Activated naive CD8-positive, alpha-beta T cell treated with anti-CD3 and anti-CD28 coated beads, Interleukin-2, amount 50 U/mL, for 24 hours (primary cell): Measurements from ENCODE around the gene TVP23A.
"Not testable (repeated sequence)": the region's sequence is repeated elsewhere in the genome, so short reads cannot be mapped to it uniquely, and the experiment has no call there.

Source experiments
- ATAC-seq: fragments of 150-1000 bp; cut with Tn5 transposase; one replicate; pipeline ENCODE4 v1.10.0; 2021
- DNase-seq: peaks from one replicate; pipeline ENCODE4 v3.0.0; 2021
- H3K27ac Mint-ChIP-seq: one replicate; pipeline ENCODE4 v1.8.0; 2021; ENCODE audit warnings: mild to moderate bottlenecking, mixed read lengths
- H3K27me3 Mint-ChIP-seq: one replicate; pipeline ENCODE4 v1.8.0; 2021; ENCODE audit warnings: mixed read lengths
- H3K36me3 Mint-ChIP-seq: one replicate; pipeline ENCODE4 v1.8.0; 2021; ENCODE audit warnings: low read depth, mixed read lengths
- H3K4me1 Mint-ChIP-seq: one replicate; pipeline ENCODE4 v1.8.0; 2021; ENCODE audit warnings: mixed read lengths
- H3K4me3 Mint-ChIP-seq: one replicate; pipeline ENCODE4 v1.8.0; 2021; ENCODE audit warnings: mild to moderate bottlenecking, moderate library complexity, mixed read lengths
- H3K9me3 Mint-ChIP-seq: one replicate; pipeline ENCODE4 v1.8.0; 2021; ENCODE audit warnings: mixed read lengths

The TVP23A gene

DNA sequence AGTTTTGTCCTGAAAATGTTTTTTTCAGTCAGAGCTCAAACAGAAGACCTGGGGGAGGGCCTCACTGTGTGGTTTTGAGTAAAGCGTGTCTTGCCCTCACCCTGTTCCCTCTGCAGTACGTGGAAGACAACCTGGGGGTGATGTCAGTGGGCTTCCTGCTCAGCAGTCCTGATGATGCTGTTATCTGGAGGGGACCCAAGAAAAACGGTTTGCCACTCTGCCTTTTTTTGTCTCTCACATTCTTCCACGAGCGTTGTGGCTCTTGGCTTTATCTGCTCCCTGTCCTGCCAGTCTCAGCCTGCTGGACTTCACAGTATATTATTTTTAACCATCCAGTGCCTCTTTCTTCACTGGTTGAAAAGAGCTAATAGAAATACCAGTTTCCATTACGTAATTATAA lies 62.0 kb downstream of the TVP23A start:
- Mint-ChIP-seq H3K36me3 (peaks cover 36% of the 10 kb centered on the region), H3K27ac (no peak overlapping the region), H3K4me3 (no peak overlapping the region), H3K4me1 (peaks cover 19% of the 10 kb centered on the region), H3K9me3 (no peaks in the 10 kb centered on the region), H3K27me3 (no peaks in the 10 kb centered on the region)
- ATAC-seq: no peak
- DNase-seq: no peak

GRCh38 chr16:10754941-10755340 lies 63.7 kb downstream of the TVP23A start:
- Mint-ChIP-seq H3K36me3 (peaks cover 35% of the 10 kb centered on the region), H3K4me3 (no peak overlapping the region), H3K9me3 (no peaks in the 10 kb centered on the region), H3K4me1 (peaks cover 29% of the 10 kb centered on the region), H3K27ac (peak overlapping the region; percentile 38), H3K27me3 (no peaks in the 10 kb centered on the region)
- DNase-seq: no peak
- peak; percentile 53 for ATAC-seq

- Mint-ChIP-seq H3K36me3 (peaks cover 33% of the 10 kb centered on the region), H3K27ac (no peak overlapping the region), H3K4me3 (no peak overlapping the region), H3K27me3 (no peaks in the 10 kb centered on the region), H3K9me3 (no peaks in the 10 kb centered on the region), H3K4me1 (peaks cover 37% of the 10 kb centered on the region)
- no peak for DNase-seq
- ATAC-seq: no peak
Observed at GRCh38 chr16:10753670-10754069, 64.9 kb downstream of the TVP23A start.

- Mint-ChIP-seq H3K4me1 (peaks cover 40% of the 10 kb centered on the region), H3K9me3 (no peaks in the 10 kb centered on the region), H3K4me3 (no peak overlapping the region), H3K27me3 (no peaks in the 10 kb centered on the region), H3K27ac (peak overlapping the region; percentile 14), H3K36me3 (peaks cover 33% of the 10 kb centered on the region)
- DNase-seq (no peak), ATAC-seq (no peak)
Observed at GRCh38 chr16:10752843-10753523, 65.6 kb downstream of the TVP23A start.

DNA sequence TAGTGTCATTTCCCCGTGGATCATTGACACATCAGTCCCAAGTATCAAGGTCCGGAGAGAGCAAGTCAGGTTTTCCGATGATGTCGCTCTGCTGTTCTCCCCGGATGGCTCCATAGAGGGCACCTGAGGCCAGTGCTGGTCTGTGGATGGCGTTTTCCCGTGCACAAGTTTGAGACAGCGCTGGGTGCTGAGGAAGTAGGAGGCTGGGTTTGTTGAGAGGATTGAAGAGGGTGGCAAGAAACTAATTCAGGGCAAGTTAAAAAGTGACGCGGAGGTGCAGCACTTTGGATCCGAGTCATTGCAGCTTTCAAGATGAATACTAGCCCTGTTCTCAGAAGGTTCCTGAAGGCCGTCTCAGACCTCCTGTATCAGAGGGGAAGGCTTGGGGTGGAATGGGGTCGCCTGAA lies 67.3 kb downstream of the TVP23A start:
- Mint-ChIP-seq H3K27ac (peak overlapping the region; percentile 3), H3K27me3 (no peaks in the 10 kb centered on the region), H3K4me1 (peaks cover 42% of the 10 kb centered on the region), H3K4me3 (no peak overlapping the region), H3K9me3 (no peaks in the 10 kb centered on the region), H3K36me3 (peaks cover 26% of the 10 kb centered on the region)
- peak; percentile 16 for ATAC-seq
- no peak for DNase-seq

DNA sequence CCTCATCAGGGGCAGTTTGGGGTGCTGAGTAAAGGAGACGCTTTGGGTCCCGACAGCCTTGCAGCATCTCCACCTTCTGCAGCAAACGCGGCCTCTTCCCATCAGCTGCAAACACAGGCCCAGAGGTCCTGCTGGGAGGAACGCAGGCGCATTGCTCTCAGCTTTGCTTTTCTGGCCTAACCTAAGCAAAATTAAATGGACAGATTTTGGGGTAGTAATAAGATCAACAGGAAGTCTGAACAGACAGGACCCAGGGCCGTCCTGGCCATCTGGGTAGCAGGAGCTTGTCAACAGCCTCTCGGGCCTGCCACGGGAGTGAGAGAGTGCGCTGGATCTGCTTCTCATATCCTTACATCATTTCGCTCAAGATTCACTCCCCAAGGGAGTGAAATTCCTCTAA lies 67.8 kb downstream of the TVP23A start:
- ATAC-seq (no peak), DNase-seq (no peak)
- no peaks in the 10 kb centered on the region for H3K9me3 Mint-ChIP-seq
- peaks cover 43% of the 10 kb centered on the region for H3K4me1 Mint-ChIP-seq
- peaks cover 27% of the 10 kb centered on the region for H3K36me3 Mint-ChIP-seq
- H3K27me3 Mint-ChIP-seq: no peaks in the 10 kb centered on the region
- no peak overlapping the region for H3K4me3 Mint-ChIP-seq
- peak overlapping the region; percentile 3 for H3K27ac Mint-ChIP-seq

- H3K4me1 Mint-ChIP-seq: peaks cover 42% of the 10 kb centered on the region
- H3K36me3 Mint-ChIP-seq: peaks cover 24% of the 10 kb centered on the region
- peak overlapping the region; percentile 15 for H3K4me3 Mint-ChIP-seq
- no peak for DNase-seq
- no peaks in the 10 kb centered on the region for H3K9me3 Mint-ChIP-seq
- peaks cover 2% of the 10 kb centered on the region for H3K27me3 Mint-ChIP-seq
- no peak overlapping the region for H3K27ac Mint-ChIP-seq
- ATAC-seq: no peak
Observed at GRCh38 chr16:10745841-10746240, 72.8 kb downstream of the TVP23A start.

DNA sequence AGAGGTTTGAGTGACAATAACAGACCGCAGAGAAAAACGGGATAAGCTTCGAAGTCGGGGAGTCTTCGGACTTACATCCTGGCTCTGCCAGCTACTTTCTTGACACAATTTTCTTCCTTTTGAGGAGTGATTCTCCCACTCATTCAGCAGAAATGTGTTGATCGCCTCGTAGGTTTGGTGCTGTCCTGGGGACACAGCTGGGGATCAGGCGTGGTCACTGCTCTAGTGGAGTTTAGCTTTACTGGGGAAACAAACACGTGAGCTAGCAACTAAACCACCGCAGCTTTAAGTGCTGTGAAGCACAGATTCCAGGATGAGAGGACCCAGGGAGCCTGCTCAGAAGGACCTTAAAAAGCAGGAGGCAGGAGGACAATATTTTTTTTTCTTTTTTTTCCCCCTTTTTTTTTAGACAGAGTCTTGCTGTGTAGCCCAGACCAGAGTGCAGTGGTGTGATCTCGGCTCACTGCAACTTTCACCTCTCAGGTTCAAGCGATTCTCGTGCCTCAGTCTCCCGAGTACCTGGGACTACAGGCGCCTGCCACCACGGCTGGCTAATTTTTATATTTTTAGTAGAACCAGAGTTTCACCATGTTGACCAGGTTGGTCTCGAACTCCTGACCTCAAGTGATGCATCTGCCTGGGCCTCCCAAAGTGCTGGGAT lies 74.1 kb downstream of the TVP23A start:
- H3K36me3 Mint-ChIP-seq: peaks cover 20% of the 10 kb centered on the region
- peak overlapping the region; percentile 88 for H3K4me3 Mint-ChIP-seq
- peak overlapping the region; percentile 97 for H3K27ac Mint-ChIP-seq
- DNase-seq (no peak), ATAC-seq (no peak)
- H3K4me1 Mint-ChIP-seq: peaks cover 46% of the 10 kb centered on the region
- H3K27me3 Mint-ChIP-seq: peaks cover 2% of the 10 kb centered on the region
- H3K9me3 Mint-ChIP-seq: no peaks in the 10 kb centered on the region

GRCh38 chr16:10743610-10744369 lies 74.8 kb downstream of the TVP23A start, which contains the start of gene NUBP1:
Gene NUBP1, plus strand, starts transcription at chr16:10743842. Its CDS starts 22 bp downstream, at chr16:10743864.
- peaks cover 2% of the 10 kb centered on the region for H3K27me3 Mint-ChIP-seq
- ATAC-seq (peak; percentile 89), DNase-seq (peak; percentile 99)
- H3K27ac Mint-ChIP-seq: peak within 1 kb of the TSS; percentile 97
- H3K36me3 Mint-ChIP-seq: peaks cover 15% of the 10 kb centered on the region
- peak within 1 kb of the TSS; percentile 88 for H3K4me3 Mint-ChIP-seq
- no peaks in the 10 kb centered on the region for H3K9me3 Mint-ChIP-seq
- H3K4me1 Mint-ChIP-seq: peaks cover 43% of the 10 kb centered on the region

- no peak for ATAC-seq
- H3K4me3 Mint-ChIP-seq: peak overlapping the region; percentile 88
- H3K27ac Mint-ChIP-seq: peak overlapping the region; percentile 97
- no peak for DNase-seq
- H3K9me3 Mint-ChIP-seq: no peaks in the 10 kb centered on the region
- H3K36me3 Mint-ChIP-seq: peaks cover 11% of the 10 kb centered on the region
- peaks cover 2% of the 10 kb centered on the region for H3K27me3 Mint-ChIP-seq
- H3K4me1 Mint-ChIP-seq: peaks cover 45% of the 10 kb centered on the region
Observed at GRCh38 chr16:10743227-10743609, 75.4 kb downstream of the TVP23A start.

GRCh38 chr16:10741844-10742243 lies 76.8 kb downstream of the TVP23A start:
- Mint-ChIP-seq H3K36me3 (peaks cover 9% of the 10 kb centered on the region), H3K27ac (no peak overlapping the region), H3K4me1 (peaks cover 54% of the 10 kb centered on the region), H3K9me3 (no peaks in the 10 kb centered on the region), H3K4me3 (no peak overlapping the region), H3K27me3 (peaks cover 2% of the 10 kb centered on the region)
- no peak for ATAC-seq
- DNase-seq: no peak

- not testable (repeated sequence) for H3K4me3 Mint-ChIP-seq, H3K9me3 Mint-ChIP-seq, DNase-seq, H3K27me3 Mint-ChIP-seq, H3K36me3 Mint-ChIP-seq, H3K27ac Mint-ChIP-seq, ATAC-seq
- peaks cover 54% of the 10 kb centered on the region for H3K4me1 Mint-ChIP-seq
Observed at GRCh38 chr16:10741249-10741648, 77.3 kb downstream of the TVP23A start.

GRCh38 chr16:10740845-10741208 lies 77.8 kb downstream of the TVP23A start:
- Mint-ChIP-seq H3K27me3 (peaks cover 2% of the 10 kb centered on the region), H3K36me3 (peaks cover 9% of the 10 kb centered on the region), H3K9me3 (no peaks in the 10 kb centered on the region), H3K4me3 (no peak overlapping the region), H3K4me1 (peaks cover 52% of the 10 kb centered on the region), H3K27ac (no peak overlapping the region)
- ATAC-seq (no peak), DNase-seq (no peak)

- H3K4me1 Mint-ChIP-seq: peaks cover 46% of the 10 kb centered on the region
- ATAC-seq (no peak), DNase-seq (no peak)
- H3K36me3 Mint-ChIP-seq: peaks cover 3% of the 10 kb centered on the region
- no peaks in the 10 kb centered on the region for H3K9me3 Mint-ChIP-seq
- H3K4me3 Mint-ChIP-seq: no peak overlapping the region
- no peak overlapping the region for H3K27ac Mint-ChIP-seq
- peaks cover 2% of the 10 kb centered on the region for H3K27me3 Mint-ChIP-seq
Observed at GRCh38 chr16:10740000-10740844, 78.4 kb downstream of the TVP23A start.
